Fibroblast of the aortic adventitia (primary cell): ENCODE results near the gene TYK2. TPM values are rescaled to one million over a fixed set of nuclear protein-coding genes. Genes with fewer than 3 reads are reported as not detected.
"Not testable (repeated sequence)": the region's sequence is repeated elsewhere in the genome, so short reads cannot be mapped to it uniquely, and the experiment has no call there.

ENCODE experiments used
- DNase-seq: peaks from one replicate; pipeline ENCODE4 v3.0.0-alpha.2; 2010; ENCODE audit warnings: low read depth
- H3K4me3 ChIP-seq: 2 replicates; pipeline ENCODE4 v1.5.1; 2011; ENCODE audit warnings: low read depth, mild to moderate bottlenecking, control low read depth, low read length, moderate library complexity
- total RNA-seq: library from RNA; depleted of rRNA; stranded (reverse); fragments of >200 nt; gene quantifications from 2 replicates; pipeline ENCODE4 v1.2.3, GENCODE V29; 2012; ENCODE audit warnings: low replicate concordance
- TF ChIP-seq, protein P1 (sequence below): IDR thresholded peaks from 2 replicates; pipeline ENCODE4 v1.5.1; 2011; ENCODE audit warnings: mild to moderate bottlenecking, low read length, control low read depth, inconsistent platforms; ENCODE audit not compliant: insufficient read depth

TYK2 gene
- total RNA-seq, 1 donor: 51.5 TPM

DNA sequence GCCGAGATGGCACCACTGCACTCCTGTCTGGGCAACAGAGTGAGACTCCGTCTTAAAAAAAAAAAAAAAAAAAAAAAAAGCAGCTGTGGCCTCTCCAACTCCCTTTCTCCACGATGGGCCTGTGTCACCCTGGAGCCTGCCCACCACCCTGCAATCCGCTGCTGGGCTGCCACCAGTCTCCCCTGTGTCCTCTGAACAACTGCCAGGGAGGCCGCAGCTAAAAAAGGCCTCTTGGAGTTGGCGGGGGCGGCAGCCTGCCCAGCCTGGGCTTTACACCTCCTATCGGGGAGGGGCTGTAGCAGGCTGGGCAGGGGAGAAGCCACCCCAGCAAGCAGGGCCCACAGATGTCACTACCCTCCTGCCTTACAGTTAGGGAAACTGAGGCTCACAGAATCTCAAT is 19.5 kb upstream of the TYK2 start:
- TF ChIP-seq, protein P1, sequence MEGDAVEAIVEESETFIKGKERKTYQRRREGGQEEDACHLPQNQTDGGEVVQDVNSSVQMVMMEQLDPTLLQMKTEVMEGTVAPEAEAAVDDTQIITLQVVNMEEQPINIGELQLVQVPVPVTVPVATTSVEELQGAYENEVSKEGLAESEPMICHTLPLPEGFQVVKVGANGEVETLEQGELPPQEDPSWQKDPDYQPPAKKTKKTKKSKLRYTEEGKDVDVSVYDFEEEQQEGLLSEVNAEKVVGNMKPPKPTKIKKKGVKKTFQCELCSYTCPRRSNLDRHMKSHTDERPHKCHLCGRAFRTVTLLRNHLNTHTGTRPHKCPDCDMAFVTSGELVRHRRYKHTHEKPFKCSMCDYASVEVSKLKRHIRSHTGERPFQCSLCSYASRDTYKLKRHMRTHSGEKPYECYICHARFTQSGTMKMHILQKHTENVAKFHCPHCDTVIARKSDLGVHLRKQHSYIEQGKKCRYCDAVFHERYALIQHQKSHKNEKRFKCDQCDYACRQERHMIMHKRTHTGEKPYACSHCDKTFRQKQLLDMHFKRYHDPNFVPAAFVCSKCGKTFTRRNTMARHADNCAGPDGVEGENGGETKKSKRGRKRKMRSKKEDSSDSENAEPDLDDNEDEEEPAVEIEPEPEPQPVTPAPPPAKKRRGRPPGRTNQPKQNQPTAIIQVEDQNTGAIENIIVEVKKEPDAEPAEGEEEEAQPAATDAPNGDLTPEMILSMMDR: no peak
- no peak overlapping the region for H3K4me3 ChIP-seq

DNA sequence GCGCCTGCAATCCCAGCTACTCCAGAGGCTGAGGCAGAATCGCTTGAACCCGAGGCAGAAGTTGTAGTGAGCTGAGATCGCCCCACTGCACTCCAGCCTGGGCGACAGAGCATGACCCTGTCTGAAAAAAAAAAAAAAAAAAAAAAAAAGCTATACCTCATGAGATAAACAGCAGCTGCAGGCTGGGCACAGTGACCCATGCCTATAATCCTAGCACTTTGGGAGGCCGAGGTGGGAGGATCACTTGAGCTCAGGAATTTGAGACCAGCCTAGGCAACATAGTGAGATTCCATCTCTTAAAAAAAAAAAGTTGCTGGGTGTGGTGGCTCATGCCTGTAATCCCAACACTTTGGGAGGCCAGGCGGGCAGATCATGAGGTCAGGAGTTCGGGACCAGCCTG is 19.0 kb upstream of the TYK2 start:
- not testable (repeated sequence) for DNase-seq, H3K4me3 ChIP-seq

More for the DNA sequence above, 19.5 kb upstream of the TYK2 start:
- DNase-seq: no peak

DNA sequence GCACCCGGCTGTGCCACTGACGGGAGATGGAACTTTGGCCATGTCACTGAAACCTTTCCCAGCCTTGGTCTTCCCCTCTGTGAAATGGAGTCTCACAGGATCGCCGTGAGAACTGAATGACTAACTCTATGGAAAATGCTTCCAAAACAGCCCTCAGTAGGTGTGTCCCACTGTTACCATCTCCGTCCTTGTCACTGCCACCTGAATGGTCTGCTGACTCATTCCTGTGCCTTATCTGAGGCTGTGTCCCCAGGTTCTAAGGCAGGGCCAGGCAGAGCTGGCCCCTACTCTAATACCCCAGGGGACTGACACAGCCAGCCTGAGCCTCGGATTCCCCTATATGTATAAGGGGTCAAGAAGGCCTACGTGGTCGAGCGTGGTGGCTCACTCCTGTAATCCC is 18.4 kb upstream of the TYK2 start:
- H3K4me3 ChIP-seq: no peak overlapping the region
- TF ChIP-seq, protein P1: no peak

DNA sequence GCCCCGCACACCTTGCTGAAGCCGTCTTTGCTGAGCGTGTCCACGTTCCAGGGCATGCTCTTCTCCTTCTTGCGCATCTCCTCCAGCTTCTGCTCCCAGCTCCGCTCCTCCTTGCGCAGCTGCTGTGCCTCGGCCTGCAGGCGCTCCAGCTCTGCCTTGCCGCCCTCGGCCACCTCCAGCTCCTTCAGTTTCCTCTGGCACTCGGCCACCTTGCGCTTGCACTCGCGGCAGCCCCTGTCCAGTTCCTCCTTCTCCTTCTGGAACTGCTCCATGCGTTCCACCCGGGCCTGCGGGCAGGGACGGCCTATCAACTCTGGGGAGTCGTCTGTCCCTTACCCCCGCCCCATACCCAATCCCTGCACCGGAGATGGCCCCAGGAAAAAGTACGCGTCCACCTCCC is 15.5 kb upstream of the TYK2 start:
- no peak for DNase-seq
- no peak overlapping the region for H3K4me3 ChIP-seq
- TF ChIP-seq, protein P1: no peak

More for the DNA sequence above, 18.4 kb upstream of the TYK2 start:
- no peak for DNase-seq

DNA sequence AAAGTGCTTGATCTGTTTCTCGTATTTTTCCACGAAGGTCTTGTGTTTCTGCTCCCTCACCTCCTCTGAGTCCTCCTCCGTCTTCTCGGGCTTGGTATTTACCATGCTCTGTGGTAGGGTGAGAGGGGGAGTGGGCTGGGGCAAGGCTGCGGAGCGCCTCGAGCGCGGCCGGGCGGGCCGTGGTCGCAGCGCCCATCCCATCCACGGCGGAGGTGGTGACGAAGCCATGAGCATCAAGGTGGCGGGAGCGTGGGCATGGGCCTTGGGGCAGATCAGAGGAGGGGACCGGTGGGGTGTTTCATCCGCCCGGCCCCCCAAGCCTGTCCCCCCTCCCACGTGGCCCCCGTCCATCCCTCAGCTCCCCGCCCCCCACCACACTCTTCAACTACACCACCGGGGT is 15.1 kb upstream of the TYK2 start:
- no peak for DNase-seq
- TF ChIP-seq, protein P1: no peak
- H3K4me3 ChIP-seq: no peak overlapping the region

DNA sequence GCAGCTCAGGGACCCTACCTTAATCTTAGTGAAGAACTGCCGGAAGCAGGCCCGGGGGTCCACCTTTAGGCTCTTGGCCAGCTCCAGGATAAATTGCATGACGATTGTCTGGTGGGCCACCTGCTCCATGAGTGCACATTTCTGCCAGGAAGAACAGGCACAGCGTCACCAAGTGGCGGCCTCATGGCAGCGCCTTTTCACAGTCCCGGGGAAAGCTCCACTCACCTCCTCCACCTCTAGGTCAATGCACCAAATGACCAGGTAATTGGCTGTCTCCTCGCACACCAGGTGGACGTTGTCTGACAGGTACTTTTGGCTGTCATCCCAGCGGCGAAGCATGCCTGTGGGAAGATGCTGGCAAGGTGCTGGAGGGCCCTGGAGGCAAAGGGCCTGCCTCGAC is 14.6 kb upstream of the TYK2 start:
- no peak for DNase-seq
- H3K4me3 ChIP-seq: no peak overlapping the region
- TF ChIP-seq, protein P1: no peak

DNA sequence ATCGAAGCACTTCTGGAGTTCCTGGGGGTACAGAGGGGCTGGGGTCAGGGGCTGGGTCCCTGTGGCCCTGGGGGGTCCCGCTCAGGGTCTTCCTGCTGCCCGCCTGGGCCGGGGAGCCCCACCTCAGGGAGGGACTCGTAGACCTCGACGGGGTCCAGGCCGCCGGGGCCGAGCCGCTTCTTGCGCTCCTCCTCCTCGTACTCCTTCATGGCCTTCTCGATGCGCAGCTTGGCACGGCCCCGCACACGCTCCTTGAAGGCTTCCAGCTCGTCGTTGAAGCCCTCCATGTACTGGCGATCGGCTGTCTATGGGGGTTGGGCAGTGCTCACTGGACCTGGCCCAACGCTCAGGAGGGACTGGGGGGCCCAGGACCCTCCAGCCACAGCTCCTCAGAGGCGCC is 12.8 kb upstream of the TYK2 start:
- no peak overlapping the region for H3K4me3 ChIP-seq
- DNase-seq: no peak
- TF ChIP-seq, protein P1: no peak
